HG02885 (cell line): ENCODE measurements around the gene ACAP2.
"Not testable (repeated sequence)": the region's sequence is repeated elsewhere in the genome, so short reads cannot be mapped to it uniquely, and the experiment has no call there.

Experiments used
- ATAC-seq: cut with Tn5 transposase; IDR thresholded peaks from one replicate; pipeline ENCODE4 v1.9.1; 2021; ENCODE audit warnings: mild to moderate bottlenecking; ENCODE audit not compliant: unreplicated experiment, poor library complexity

ACAP2 gene

GRCh38 chr3:195249057-195249770 is 193.6 kb downstream of the ACAP2 start:
- no peak for ATAC-seq

GRCh38 chr3:195248281-195248680 is 194.5 kb downstream of the ACAP2 start:
- ATAC-seq: no peak

DNA sequence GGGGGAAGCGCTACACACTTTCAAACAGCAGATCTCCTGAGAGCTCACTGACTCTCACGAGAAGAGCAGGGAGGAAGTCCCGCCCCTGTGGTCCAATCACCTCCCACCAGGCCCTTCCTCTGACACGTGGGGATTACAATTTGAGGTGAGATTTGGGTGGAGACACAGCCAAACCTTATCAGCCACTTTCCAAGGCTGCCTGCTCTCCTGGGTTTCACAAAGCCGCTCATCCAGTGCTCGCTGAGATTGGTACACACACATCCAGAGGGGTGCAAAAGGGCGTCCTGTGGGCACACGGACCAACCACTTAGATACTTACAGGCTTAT is 195.0 kb downstream of the ACAP2 start:
- ATAC-seq: no peak

- no peak for ATAC-seq
Observed at GRCh38 chr3:195247086-195247862, 195.5 kb downstream of the ACAP2 start.

- ATAC-seq: no peak
Observed at GRCh38 chr3:195246581-195246995, 196.2 kb downstream of the ACAP2 start.

GRCh38 chr3:195245531-195245951 is 197.3 kb downstream of the ACAP2 start:
- no peak for ATAC-seq

- no peak for ATAC-seq
Observed at GRCh38 chr3:195241592-195242355, 201.0 kb downstream of the ACAP2 start.

DNA sequence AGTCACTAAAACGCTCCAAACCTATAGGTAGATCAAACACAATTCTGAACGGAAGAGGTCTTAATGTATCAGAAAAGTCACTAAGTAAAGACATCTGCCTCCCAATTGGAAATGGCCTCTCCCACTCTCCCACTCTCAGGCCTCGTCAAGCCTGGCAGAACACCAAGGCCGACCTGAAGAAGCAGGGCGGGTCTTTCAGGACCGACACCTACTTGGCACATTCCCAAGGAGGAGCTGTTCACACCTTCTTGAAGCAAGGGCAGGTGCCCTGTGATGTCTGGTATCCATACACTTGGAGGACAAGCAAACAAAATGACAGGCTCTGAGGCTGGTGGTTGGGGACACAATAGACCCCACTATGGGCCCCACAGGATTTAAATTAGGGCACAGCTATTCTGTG is 201.9 kb downstream of the ACAP2 start:
- no peak for ATAC-seq

- no peak for ATAC-seq
Observed at GRCh38 chr3:195240171-195240701, 202.6 kb downstream of the ACAP2 start.

- no peak for ATAC-seq
Observed at GRCh38 chr3:195239121-195239520, 203.7 kb downstream of the ACAP2 start.

- no peak for ATAC-seq
Observed at GRCh38 chr3:195238586-195239118, 204.2 kb downstream of the ACAP2 start.

- ATAC-seq: no peak
Observed at GRCh38 chr3:195238081-195238571, 204.7 kb downstream of the ACAP2 start.

- no peak for ATAC-seq
Observed at GRCh38 chr3:195236801-195237570, 205.8 kb downstream of the ACAP2 start.

- no peak for ATAC-seq
Observed at GRCh38 chr3:195236076-195236798, 206.6 kb downstream of the ACAP2 start.

GRCh38 chr3:195230244-195230643 is 212.6 kb downstream of the ACAP2 start:
- no peak for ATAC-seq

- ATAC-seq: not testable (repeated sequence)
Observed at GRCh38 chr3:195228886-195229285, 213.9 kb downstream of the ACAP2 start.

GRCh38 chr3:195227871-195228270 is 214.9 kb downstream of the ACAP2 start:
- ATAC-seq: no peak

DNA sequence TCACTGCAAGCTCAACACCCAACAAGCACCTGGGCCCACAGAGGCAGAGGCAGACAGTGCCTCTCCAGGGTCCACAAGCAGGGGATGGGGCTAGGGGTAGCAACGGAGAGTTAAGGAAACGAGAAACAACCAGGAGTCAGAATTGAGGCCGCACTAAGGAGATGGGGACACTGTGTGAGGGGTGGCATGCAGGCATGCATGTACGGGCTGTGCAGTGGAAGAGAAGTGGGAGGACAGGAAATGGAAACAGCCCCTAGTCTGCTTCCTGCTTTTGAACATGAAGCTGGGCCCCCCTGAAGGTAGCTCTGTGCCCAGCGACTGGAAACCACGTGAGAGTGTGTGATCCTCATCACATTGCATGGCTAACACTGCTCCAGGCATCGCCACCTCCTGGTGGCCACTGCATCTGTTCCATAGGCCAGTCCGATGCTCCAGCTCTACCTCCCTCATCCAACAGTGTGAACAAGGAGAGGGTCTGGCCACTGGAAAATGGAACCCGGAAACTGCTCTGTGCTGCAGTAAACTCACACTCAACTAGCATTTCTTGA is 215.8 kb downstream of the ACAP2 start:
- ATAC-seq: peak; percentile 51

DNA sequence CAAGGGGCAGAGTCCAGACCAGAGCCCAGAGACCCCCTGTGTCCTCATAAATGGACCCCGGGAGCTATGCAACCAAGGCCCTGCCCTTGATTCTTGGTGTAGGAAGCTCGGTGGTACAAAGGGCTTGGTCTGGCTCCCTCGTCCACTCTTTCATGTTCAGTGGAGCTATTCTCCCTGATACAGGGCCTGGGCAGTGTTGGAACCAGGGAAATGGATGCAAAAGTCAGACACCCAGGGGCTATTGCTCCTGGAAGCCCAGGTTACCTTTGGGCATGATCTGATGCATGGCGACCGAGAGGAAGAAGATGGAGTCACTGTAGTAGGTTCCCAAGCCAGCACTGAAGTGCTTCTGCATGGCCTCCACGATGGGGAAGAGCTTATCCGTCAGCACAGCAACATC is 216.4 kb downstream of the ACAP2 start:
- ATAC-seq: no peak
